Aorta (tissue), 4 donors: ENCODE results near the gene RHOBTB3. TPM values are rescaled to one million over a fixed set of nuclear protein-coding genes. Genes with fewer than 3 reads are reported as not detected.

Experiments
- polyA plus RNA-seq, 2 donors: library from polyadenylated mRNA; stranded (reverse); fragments of 200-250 nt; gene quantifications; one replicate each; pipeline ENCODE4 v1.2.3, GENCODE V29; 2013
- total RNA-seq, 2 donors: library from RNA; stranded (reverse); fragmentation: NEBNext Ultra II Directional; extraction: Animal tissue kit (Norgen Biotek cat#: 25700); gene quantifications; one replicate each; pipeline ENCODE4 v1.2.1, GENCODE V29; 2021
- donor health status: healthy with polysubstance abuse.
- donor health status: Bipolar disorder and iron deficiency.
- donor health status: DM: no; HTN: no; CAD: no.
- donor health status: DM: yes; HTN: yes; CAD: no.

The RHOBTB3 gene
- total and polyA plus RNA-seq, 4 donors, result 11.8 to 53.2 (median 25.1) TPM

Other genes starting within 250 kb of the RHOBTB3 start
- gene SKIC3, start 176.4 kb upstream of the RHOBTB3 start, total RNA-seq, result 10 to 100 TPM; 80.6 to 98.4 TPM
- gene SKIC3, start 176.4 kb upstream of the RHOBTB3 start, polyA plus RNA-seq, result 10 to 100 TPM; 14.8 to 28.1 TPM
- 1 to 10 TPM; 2.5 to 5.5 TPM for gene ARSK, start 176.2 kb upstream of the RHOBTB3 start, total RNA-seq
- gene ARSK, start 176.2 kb upstream of the RHOBTB3 start, polyA plus RNA-seq, result 1 to 10 TPM; 2.6 to 5.6 TPM
- gene GPR150, start 111.2 kb upstream of the RHOBTB3 start, total RNA-seq, result under 1 TPM in 1 of 2 donors, not detected in 1; 0.23 TPM
- gene GPR150, start 111.2 kb upstream of the RHOBTB3 start, polyA plus RNA-seq, result not detected
- 1 to 10 TPM in 1 of 2 donors, under 1 TPM in 1; 0.75 to 3.4 TPM for gene RFESD, start 84.6 kb upstream of the RHOBTB3 start, total RNA-seq
- gene RFESD, start 84.6 kb upstream of the RHOBTB3 start, polyA plus RNA-seq, result 1 to 10 TPM in 1 of 2 donors, under 1 TPM in 1; 0.50 to 1.3 TPM
- under 1 TPM; 0.45 to 0.60 TPM for gene SPATA9, start 48.3 kb upstream of the RHOBTB3 start, total RNA-seq
- gene SPATA9, start 48.3 kb upstream of the RHOBTB3 start, polyA plus RNA-seq, result under 1 TPM in 1 of 2 donors, not detected in 1; 0.38 TPM
- 10 to 100 TPM; 38.5 to 44.7 TPM for gene GLRX, start 91.4 kb downstream of the RHOBTB3 start, total RNA-seq
- gene GLRX, start 91.4 kb downstream of the RHOBTB3 start, polyA plus RNA-seq, result 100 to 1,000 TPM in 1 of 2 donors, 10 to 100 TPM in 1; 68.6 to 161 TPM
- gene ELL2, start 230.5 kb downstream of the RHOBTB3 start, total RNA-seq, result 100 to 1,000 TPM; 107 to 207 TPM
- gene ELL2, start 230.5 kb downstream of the RHOBTB3 start, polyA plus RNA-seq, result 10 to 100 TPM; 36.6 to 48.3 TPM